ENCODE measurements around the gene AP3B1.

Gene AP3B1

DNA sequence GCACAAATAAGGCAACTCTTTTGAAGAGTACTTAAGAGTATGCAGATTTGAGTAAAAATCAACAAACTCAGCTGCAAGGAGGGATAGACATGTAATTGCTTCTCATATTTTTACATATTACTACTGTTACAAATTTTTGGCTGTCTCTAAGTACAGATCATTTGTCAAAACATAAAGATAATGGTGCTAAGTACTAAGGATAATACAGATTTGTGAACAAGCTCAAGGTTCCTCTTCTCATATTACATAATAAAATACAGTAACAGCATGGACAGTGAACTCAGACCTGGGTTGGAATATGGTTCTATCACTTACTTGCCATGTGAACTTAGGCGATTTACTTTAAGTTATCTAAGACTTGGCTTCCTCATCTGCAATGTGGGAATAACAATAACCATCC lies 168.0 kb downstream of the AP3B1 start:
- Histone ChIP-seq H3K27me3 (replicated peaks; ENCODE audit: control insufficient read depth, insufficient read depth, low read length) (no peaks in the 10 kb centered on the region), H3K36me3 (ENCODE audit: control insufficient read depth, insufficient read depth, low read length) (no peaks in the 10 kb centered on the region), H3K4me3 (replicated peaks; ENCODE audit: low read depth, low read length) (no peak overlapping the region)
- TF ChIP-seq, protein P1, sequence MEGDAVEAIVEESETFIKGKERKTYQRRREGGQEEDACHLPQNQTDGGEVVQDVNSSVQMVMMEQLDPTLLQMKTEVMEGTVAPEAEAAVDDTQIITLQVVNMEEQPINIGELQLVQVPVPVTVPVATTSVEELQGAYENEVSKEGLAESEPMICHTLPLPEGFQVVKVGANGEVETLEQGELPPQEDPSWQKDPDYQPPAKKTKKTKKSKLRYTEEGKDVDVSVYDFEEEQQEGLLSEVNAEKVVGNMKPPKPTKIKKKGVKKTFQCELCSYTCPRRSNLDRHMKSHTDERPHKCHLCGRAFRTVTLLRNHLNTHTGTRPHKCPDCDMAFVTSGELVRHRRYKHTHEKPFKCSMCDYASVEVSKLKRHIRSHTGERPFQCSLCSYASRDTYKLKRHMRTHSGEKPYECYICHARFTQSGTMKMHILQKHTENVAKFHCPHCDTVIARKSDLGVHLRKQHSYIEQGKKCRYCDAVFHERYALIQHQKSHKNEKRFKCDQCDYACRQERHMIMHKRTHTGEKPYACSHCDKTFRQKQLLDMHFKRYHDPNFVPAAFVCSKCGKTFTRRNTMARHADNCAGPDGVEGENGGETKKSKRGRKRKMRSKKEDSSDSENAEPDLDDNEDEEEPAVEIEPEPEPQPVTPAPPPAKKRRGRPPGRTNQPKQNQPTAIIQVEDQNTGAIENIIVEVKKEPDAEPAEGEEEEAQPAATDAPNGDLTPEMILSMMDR (IDR thresholded peaks at IDR 0.05; ENCODE audit: insufficient read depth, low read length, poor library complexity, severe bottlenecking) = no peak
- DNase-seq (ENCODE audit: extremely low read depth, insufficient read length) = no peak

DNA sequence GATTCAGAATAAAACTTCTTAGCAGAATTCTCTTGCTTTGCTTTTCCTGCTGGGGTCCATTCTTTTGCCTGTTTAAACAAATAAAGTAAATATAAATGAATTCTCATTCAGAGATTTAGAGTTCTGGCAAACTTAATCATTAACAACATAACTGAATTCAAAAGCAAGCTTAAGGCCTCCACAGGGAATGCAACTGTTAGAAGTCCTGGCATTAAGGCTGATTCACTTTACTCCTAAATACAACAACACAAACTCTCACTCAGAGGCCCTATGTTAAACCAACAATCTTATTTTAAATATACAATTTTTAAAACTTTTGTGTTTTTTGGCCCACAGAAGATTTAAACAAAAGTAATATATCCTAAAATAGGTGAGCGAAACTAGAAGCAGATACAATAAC lies 178.3 kb downstream of the AP3B1 start:
- H3K4me3 ChIP-seq (replicated peaks; ENCODE audit: low read depth, low read length) = no peak overlapping the region
- TF ChIP-seq, protein P1 (IDR thresholded peaks at IDR 0.05; ENCODE audit: insufficient read depth, low read length, poor library complexity, severe bottlenecking) = no peak
- H3K27me3 ChIP-seq (replicated peaks; ENCODE audit: control insufficient read depth, insufficient read depth, low read length) = no peaks in the 10 kb centered on the region
- DNase-seq (ENCODE audit: extremely low read depth, insufficient read length) = no peak
- H3K36me3 ChIP-seq (ENCODE audit: control insufficient read depth, insufficient read depth, low read length) = peaks cover 2% of the 10 kb centered on the region

DNA sequence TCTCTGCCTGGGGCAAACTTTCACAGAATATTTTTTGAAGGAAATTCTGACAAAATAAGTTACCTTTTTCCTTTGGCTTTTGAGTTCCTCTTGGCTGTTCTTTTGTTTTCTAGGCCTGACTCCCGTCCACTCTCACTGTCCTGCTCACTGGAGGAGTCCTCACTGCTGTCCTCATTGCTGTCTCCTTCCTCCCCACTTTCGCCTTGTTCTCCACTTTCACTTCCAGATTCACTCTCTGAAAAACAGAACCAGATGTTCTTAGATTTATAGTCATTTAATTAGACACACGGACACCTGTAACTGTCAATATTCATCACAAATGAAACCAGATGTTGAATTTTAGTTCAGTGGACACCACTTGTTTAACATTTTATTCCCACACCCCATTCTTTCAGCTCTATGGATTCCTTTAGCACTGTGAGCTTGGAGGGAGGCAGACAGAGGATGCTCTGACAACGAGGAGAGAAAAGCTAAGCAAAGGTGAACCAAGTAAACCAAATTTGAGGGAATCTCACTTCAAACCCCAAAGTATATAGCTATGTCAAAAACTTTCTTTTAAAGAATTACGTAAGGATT lies 180.7 kb downstream of the AP3B1 start:
- Histone ChIP-seq H3K36me3 (ENCODE audit: control insufficient read depth, insufficient read depth, low read length) (peaks cover 2% of the 10 kb centered on the region), H3K27me3 (replicated peaks; ENCODE audit: control insufficient read depth, insufficient read depth, low read length) (no peaks in the 10 kb centered on the region), H3K4me3 (replicated peaks; ENCODE audit: low read depth, low read length) (no peak overlapping the region)
- TF ChIP-seq, protein P1 (IDR thresholded peaks at IDR 0.05; ENCODE audit: insufficient read depth, low read length, poor library complexity, severe bottlenecking) = no peak
- peak; percentile 13 for DNase-seq (ENCODE audit: extremely low read depth, insufficient read length)

DNA sequence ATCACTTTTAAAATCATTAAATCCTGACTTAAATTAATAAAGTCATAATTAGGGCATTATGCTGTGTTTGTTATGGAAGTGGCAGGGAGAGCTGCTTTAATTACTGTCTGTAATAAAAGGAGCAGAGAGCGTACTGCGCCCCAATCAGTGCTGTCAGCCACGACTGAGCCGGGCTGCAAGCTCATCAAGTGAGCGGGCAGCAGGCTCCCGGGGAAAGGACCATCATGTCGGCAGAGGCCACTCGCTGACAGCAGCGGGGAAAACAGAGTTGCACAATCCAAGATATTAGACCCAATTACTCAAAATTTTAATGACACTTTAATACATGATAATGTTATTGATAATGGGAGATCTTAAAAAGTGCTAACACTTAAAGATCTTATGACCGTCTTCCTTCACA lies 181.6 kb downstream of the AP3B1 start:
- TF ChIP-seq, protein P1 (IDR thresholded peaks at IDR 0.05; ENCODE audit: insufficient read depth, low read length, poor library complexity, severe bottlenecking) = no peak
- no peaks in the 10 kb centered on the region for H3K27me3 ChIP-seq (replicated peaks; ENCODE audit: control insufficient read depth, insufficient read depth, low read length)
- no peak overlapping the region for H3K4me3 ChIP-seq (replicated peaks; ENCODE audit: low read depth, low read length)
- peaks cover 2% of the 10 kb centered on the region for H3K36me3 ChIP-seq (ENCODE audit: control insufficient read depth, insufficient read depth, low read length)
- DNase-seq (ENCODE audit: extremely low read depth, insufficient read length) = no peak

DNA sequence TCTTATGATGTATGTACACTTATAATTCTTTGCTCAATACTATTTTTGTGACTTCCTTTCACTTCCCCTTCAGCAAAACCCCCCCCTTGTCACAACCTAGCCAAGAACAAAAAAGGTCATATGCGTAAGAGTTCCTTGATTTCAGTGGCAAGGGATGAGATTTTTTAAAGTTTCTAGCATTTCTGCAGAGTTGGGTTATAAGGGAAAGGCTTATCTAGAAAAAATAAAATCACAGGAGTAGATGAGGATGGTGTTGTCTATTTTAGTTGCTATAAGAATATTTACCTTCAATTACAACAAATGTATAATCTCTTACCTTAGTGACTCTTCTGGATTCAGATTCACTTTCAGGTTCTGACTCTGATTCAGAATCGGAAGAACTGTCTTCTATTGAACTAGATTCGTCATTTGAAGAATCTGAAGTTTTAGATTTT lies 184.6 kb downstream of the AP3B1 start:
- Histone ChIP-seq H3K4me3 (replicated peaks; ENCODE audit: low read depth, low read length) (no peak overlapping the region), H3K27me3 (replicated peaks; ENCODE audit: control insufficient read depth, insufficient read depth, low read length) (no peaks in the 10 kb centered on the region), H3K36me3 (ENCODE audit: control insufficient read depth, insufficient read depth, low read length) (no peaks in the 10 kb centered on the region)
- DNase-seq (ENCODE audit: extremely low read depth, insufficient read length) = peak; percentile 70
- TF ChIP-seq, protein P1 (IDR thresholded peaks at IDR 0.05; ENCODE audit: insufficient read depth, low read length, poor library complexity, severe bottlenecking) = no peak

DNA sequence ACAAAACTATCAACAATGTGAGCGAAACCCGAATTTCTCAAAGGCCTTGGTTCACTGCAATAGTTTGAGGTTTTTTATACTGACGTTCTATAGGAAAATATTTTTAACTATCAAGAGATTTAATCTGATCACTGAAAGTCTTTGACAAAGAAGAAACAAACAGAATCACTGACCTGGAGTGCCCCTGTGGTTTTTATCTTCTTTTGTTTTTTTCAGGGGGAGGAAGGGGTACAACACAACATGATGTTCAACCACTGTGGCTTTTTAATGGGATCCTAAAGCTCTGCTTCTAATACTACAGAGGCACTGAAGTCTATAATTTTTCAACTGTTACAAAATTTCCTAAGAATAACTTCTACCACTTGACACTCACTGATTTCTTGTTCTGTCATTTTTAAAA lies 185.9 kb downstream of the AP3B1 start:
- H3K36me3 ChIP-seq (ENCODE audit: control insufficient read depth, insufficient read depth, low read length) = no peaks in the 10 kb centered on the region
- TF ChIP-seq, protein P1 (IDR thresholded peaks at IDR 0.05; ENCODE audit: insufficient read depth, low read length, poor library complexity, severe bottlenecking) = no peak
- H3K4me3 ChIP-seq (replicated peaks; ENCODE audit: low read depth, low read length) = no peak overlapping the region
- peak; percentile 71 for DNase-seq (ENCODE audit: extremely low read depth, insufficient read length)
- H3K27me3 ChIP-seq (replicated peaks; ENCODE audit: control insufficient read depth, insufficient read depth, low read length) = no peaks in the 10 kb centered on the region

All from GM06990 (cell line).